TTC549 (cell line): Measurements from ENCODE around the gene CUX1.
"Not testable (repeated sequence)": the region's sequence is repeated elsewhere in the genome, so short reads cannot be mapped to it uniquely, and the experiment has no call there.

Source experiments
- FAIRE-seq: peaks from 2 replicates; lab custom pipeline; 2012; peaks lifted over from hg19 to GRCh38; lab: Jason Lieb, UNC

CUX1 gene

DNA sequence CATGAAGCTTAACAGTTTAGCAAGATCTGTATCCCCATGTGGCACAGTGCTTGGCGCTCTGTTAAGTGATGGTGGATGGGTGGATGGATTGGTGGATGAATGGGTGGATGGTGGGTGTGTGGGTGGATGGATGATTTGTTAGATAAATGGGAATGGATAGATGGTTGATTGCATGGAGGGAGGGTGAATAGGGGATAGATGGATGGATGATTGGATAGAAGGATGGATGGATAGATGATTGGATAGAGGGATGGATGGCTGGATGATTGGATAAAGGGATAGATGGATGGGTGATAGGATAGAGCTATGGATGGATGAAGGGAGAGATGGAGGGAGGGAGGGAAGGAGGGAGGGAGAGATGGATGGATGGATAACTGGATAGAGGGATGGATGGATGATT, 229.7 kb downstream of the CUX1 start:
- no peak for FAIRE-seq

DNA sequence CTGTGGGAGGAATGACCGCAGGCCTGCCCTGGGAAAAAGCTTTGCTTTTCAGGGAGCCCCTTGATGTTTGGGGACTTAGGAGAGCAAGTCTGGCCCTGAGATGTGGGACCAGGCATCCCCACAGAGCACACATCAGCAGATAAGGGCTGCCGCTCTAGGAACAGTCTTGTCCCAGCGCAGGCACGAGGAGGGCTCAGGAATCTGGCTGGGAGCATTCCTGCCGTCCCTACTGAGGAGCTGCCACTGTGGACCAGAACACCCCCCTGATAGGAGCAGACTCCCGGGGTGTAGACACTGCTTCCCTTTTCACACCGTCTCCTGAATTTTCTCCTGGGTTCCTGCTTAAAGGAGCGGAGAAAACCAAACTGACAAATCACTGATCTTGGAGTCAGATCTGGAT, 232.3 kb downstream of the CUX1 start:
- no peak for FAIRE-seq

DNA sequence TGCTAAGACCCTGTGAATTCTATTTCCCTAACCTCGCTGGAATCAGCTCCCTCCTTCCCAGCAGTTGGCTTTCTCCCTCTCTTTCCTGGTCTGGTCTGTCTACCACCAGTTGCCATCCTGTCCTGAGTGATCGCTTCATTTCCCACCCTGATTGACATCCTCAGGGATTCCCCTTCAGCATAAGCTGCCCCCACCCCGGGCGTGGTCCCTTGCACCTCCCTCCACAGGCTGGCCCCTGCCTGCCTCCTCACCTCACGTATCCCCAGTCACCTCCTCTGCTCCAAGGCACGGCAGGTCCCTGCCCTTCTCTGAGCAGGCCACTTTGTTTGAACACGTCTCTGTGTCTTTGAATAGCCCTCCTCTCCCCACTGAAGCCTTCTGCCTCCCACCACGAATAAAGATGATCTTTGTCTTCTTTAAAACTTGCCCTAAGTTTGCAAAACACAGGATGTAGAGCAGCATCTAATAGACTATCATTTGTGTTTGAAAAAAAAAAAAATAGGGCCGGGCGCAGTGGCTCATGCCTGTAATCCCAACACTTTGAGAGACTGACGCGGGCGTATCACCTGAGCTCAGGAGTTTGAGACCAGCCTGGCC, 233.5 kb downstream of the CUX1 start:
- no peak for FAIRE-seq

DNA sequence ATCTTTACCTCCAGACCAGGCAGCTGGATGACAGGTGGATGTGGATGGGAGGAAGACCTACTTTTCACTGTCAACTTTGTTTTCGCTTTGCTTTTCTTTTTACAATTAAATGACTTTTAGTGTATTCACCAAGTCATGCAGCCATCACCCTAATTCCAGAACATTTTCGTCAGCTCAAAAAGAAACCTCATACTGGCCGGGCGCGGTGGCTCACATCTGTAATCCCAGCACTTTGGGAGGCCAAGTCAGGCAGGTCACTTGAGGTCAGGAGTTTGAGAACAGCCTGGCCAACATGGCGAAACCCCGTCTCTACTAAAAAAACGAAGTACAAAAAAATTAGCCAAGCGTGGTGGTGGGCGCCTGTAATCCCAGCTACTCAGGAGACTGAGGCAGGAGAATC, 234.3 kb downstream of the CUX1 start:
- not testable (repeated sequence) for FAIRE-seq

DNA sequence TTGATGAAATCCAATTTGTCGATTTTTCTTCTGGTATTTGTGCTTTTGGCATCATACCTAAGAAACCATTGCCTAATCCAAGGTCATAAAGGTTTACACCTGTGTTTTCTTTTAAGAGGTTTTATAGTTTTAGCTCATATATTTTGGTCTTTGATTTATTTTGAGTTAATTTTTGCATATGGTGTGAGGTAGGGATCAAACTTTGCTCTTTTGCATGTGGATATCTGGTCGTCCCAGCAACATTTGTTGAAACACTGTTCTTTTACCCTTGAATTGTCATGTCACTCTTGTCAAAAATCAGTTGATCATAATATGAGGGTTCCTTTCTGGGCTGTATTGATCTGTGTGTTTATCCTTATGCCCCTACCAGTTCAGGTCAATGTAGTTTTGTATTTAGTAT, 236.7 kb downstream of the CUX1 start:
- FAIRE-seq: no peak

DNA sequence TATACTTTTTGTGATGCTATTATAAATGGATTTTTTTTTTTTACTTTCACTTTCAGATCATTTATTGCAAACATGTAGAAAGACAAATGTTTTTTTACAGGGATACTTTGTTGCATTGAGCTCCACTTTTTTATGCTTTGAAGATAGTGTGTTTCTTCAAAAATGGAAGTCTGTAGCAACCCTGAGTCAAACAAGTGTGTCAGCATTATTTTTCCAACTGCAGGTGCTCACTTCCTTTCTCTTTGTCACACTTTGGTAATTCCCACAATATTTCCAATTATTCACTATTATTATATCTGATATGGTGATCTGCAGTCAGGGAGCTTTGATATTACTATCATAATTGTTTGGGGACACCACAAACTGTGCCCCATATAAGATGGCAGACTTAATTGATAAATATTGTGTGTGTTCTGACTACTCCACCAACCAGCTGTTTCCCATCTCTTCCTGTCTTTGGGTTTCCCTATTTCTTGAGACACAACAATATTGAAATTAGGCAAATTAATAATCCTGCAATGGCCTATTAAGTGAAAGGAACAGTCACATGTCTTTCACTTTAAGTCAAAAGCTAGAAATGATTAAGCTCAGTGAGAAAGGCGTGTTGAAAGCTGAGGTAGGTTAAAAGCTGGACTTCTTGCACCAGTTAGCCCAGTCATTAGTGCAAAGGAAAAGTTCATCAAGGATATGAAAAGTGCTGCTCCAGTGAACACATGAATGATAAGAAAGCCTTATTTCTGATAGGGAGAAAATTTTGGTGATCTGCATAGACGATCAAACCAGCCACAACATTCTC, 238.0 kb downstream of the CUX1 start:
- FAIRE-seq: no peak

DNA sequence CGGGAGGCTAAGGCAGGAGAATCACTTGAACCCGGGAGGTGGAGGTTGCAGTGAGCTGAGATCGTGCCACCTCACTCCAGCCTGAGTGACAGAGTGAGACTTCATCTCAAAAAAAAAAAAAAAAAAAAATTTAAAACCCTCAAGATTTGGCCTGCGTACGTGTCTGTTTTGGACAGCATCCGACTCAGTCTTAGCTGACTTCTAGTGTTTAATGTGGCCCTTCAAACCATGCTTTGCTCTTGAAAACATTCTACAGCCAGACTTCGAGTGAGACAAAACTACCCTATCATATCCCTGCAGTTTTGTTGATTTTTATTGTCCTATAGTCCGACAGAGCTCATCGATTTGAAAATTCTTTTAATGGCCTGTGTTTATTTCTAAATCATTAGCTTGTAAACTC, 242.1 kb downstream of the CUX1 start:
- no peak for FAIRE-seq

DNA sequence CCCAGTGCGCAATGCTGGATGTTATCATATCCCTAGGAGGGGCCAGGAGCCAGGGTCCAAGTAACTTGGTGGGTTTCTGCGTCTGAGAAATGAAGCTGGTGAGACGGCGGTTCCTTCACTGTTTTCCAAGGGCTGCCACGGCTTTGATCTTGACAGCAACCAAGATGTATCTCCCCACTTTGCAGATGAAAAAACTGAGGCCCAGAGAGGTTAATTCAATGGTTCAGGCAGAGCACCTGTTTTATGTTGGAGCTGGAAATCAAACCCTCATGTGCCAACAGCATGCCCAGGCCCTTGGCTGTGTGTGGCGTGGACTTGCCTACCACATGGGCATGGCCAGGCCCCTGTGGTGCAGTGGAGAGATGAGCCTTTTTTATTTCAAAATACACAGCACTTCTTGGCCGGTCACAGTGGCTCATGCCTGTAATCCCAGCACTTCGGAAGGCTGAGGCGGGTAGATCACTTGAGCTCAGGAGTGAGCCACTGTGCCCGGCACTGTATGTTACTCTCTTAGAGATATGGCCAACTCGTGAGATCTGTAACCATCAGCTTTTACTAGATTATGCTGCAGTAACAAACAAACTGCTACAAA, 244.0 kb downstream of the CUX1 start:
- no peak for FAIRE-seq

DNA sequence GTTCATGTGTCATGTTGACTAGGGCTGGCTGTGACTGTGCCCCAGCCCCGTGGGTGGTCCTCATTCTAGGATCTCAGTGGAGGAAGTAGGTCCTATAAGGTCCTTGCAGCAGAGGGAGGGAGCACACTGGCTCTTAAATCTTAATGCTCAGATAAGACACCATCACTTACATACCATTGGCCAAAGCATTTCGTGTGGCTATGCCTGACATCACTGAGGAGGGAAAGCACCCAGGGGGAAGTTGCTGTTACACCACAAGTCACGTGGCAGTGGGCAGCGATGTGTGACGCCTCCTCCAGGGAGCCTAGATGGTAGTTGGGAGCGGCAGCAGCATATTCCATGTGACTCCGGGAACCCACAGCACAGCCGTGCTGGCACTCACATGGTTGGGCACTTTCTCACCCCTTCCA, 244.6 kb downstream of the CUX1 start:
- FAIRE-seq: no peak

DNA sequence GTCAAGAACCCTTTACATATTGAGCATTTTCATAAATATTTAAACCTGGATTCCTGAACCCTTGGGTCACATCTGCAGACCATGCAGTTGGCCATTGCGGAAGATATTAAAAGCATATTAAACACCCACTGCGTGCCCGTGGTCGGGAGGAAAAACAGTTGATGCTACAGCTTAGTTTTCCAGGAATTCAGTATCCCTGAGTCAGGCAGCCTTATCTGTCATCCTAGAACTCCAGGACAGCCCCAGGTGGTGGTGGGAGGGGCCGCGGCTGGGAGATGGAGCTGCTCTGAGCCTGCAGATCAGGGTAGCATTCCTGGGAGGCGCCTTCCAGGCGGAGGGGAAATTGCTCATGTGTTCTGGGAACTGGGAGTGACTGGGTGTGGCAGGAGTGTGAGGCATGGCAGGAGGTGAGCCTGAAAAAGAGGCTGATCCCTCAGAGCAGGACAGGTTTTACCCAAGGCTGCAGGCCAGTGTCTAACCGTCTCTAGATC, 246.3 kb downstream of the CUX1 start:
- FAIRE-seq: no peak

DNA sequence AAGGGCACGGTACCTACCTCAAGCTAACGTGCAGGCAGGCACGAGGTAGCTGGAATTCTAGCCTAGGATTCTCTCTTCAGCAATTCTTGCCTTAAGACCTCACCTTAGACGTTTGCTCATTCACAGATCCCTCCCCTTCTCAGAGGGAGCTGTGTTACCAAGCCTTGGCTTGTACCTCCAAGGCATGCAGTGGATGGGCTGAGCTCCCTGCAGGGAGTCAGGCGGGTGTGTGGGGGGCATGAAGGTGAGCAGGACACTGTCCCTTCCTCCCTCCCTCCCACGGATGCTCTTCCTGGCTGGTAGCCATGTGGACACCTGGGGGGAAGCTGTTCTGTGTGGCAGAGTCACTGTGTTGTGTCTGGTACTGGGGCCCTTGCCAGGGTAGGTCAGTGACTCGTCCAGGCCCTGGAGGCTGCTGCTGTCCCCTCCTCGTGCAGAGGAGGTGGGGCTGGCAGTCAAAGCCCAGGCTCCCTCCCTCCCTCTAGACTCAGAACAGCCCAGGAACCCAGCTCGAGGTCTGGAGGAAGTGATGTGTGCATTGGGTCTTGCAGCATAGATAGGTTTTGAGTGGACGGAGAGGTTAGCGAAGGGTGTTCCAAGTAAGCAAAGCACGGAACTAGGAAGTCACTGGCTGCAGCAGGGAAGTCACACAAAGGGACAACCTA, 247.1 kb downstream of the CUX1 start:
- no peak for FAIRE-seq

DNA sequence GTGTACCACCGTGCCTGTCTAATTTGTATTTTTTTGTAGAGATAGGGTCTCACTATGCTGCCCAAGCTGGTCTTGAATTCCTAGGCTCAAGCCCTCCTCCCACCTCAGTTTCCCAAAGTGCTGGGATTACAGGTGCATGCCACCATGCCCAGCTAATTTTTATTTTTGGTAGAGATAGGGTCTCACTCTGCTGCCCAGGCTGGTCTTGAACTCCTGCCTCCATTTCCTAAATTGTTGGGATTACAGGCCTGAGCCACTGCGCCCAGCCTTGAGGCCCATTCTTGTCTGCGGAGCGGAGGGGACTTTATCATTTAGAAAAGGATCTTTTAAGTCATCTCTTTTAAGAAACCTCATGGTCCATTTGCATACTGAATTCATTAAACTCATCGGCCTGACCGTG, 247.8 kb downstream of the CUX1 start:
- no peak for FAIRE-seq

DNA sequence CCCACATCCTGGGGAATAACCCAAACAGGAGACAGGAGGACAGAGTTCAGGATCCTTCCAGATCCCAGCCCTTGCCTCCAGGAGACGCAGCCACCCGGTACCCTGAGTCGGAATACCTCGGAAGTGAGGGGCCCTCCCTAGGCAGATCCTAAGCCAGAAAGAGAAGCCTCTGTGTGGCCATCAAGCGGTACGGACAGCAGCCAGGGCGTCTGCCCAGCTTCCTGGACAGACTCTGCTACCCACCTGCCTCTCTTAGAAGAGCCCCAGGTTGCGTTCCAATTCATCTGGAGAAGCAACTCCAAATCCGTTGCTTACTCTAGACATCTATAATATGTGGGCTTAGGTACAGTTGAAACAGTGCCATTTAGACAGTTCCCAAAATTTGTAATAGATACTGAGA, 249.1 kb downstream of the CUX1 start:
- no peak for FAIRE-seq

DNA sequence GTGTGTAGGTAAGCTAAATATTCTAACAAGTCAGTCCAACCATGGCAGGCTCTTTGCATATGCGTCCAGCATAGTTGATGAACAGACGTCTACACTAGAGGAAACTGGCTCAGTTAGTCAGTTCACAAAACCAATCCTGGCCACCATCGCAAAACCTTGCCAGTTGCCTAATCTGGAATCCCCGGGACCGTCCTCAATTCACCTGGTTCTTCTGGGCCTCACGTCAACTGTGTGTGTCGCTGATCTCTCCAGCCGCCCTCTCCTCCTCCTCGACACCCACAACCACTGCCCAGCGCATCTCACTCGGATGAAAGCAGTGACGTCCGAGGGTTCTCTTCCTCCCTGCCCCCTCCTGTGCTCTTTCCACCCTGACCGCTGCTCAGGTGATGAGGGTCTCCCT, 251.4 kb downstream of the CUX1 start:
- FAIRE-seq: no peak

DNA sequence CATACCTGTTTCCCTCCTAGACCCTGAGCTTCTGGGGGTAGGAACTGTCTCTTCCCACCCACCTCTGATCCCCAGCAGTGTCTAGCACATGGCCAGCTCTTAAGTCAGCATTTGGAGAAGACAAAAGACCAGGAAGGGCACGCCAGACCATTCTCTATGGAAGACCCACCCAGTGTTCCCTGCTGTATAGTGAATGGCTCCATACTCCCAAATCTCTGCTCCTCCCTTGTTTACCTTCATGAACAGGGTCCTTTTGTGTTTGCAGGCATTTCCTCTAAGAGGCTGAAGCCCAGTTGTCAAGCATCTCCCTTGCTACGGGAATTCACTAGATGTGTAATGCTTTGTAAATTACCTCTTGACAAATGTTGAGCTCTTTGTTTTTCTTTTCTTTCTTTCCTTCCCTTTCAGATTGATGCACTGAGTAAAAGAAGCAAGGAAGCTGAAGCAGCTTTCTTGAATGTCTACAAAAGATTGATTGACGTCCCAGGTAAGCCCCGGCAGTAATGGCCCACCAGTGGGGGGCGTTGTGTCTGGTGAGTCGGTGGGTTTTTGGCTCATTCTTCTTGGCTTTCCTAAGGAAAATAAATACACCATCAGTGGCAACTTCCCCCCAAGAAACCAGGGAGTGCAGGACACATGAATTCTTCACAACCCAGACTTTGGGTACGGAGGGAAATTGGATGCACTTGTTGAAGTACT, 252.7 kb downstream of the CUX1 start:
- no peak for FAIRE-seq

DNA sequence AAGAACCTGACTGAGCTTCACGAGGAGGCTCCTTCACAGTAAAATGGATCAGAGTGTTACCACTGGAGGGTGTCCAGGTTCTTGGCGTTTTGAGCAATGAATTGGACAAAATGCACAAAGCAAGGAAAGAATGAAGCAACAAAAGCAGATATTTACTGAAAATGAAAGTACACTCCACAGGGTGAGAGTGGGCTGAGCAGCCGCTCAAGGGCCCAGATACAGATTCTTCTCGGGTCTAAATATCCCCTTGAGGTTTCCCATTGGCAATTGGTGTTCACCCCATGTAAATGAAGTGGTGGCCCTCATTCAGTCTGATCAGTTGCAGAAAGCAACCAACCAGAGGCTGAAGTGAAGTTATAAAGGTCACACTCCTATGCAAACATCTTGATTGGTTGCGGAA, 254.6 kb downstream of the CUX1 start:
- no peak for FAIRE-seq

DNA sequence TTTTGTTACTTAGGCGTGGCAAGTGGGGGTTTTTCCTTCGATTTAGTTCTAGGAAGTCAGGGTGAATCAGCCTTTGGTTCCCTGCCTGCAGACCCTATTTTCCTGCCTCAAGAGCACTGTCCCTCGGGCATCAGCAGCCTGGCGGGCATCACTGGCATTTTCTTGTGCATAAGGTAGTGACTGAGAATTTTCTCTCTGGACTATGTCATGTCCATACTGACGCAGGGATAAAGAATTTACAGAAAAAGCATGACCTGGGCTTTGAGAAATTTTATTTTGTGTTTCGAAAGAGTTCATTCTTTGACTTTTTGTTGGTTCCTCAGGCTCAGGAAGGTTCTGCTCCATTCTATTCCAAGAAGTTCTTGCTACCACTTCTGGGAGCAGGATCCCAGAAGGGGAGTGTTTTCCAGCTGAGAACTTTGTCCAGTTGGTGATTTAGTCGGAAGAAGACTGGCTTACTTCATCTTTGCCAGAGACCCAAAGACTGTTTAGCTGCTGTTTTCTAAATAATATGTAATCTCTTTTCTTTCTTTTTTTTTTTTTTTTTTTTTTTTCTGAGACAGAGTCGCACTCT, 255.3 kb downstream of the CUX1 start:
- no peak for FAIRE-seq

DNA sequence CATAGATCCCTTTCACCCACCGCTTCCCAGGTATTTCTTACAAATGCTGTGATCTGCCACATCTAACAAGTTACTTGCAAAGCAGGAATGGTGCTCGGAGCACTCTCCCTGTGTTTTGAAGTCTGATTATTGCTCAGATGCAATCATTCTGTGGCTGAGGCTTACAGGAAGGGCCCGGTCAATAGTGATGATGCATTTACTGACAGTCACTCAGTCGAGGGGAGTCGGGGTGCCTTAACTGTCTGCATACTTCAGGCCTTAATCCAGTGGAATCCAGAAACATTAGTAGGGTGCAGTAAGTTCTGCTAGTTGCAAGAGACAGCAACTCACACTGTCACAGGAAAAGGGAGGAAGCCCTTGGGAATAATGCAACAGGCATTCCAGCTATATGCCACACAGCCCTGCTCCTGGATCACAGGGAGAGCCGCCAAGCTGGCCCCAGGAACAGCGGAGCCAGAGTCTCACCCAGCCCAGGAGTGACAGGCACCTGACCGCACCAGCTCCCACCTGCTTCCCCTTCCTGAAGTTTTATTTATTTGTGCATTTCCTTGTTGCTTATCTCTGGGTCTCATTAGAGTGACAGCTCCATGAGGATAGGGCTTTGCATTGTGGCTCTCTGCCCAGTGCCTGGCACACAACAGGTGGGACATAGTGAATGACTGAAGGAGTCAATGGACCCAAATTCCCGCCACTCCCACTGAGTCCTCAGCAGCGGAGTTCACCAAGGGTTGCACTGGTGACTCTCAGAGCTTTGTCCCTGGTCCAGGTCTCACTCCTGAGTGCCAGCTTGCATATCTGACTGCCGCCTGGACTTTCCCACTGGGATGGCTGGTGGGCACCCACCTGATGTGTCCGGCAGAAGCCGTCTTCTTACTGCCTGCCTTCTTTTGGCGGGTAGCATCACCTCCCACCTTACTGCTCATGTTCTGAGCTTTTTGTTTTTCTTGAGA, 256.8 kb downstream of the CUX1 start:
- no peak for FAIRE-seq

DNA sequence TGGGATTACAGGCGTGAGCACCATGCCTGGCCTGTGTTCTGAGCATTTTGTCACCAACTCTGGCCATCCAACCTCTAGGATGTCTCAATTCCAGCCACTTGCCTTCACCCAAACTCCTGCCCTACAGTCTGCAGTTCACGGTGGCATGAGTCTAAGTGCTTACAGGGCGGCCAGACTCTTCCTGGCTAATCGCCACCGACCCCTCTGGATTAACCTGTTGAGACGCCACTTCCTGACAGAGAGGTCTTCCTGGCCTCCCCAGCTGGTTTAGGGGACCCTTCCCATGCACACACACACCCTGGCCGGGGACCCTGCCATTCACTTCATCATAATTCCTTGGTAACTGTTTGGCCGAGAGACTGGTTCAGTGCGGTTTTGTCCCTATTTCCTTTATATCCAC, 257.7 kb downstream of the CUX1 start:
- FAIRE-seq: no peak

DNA sequence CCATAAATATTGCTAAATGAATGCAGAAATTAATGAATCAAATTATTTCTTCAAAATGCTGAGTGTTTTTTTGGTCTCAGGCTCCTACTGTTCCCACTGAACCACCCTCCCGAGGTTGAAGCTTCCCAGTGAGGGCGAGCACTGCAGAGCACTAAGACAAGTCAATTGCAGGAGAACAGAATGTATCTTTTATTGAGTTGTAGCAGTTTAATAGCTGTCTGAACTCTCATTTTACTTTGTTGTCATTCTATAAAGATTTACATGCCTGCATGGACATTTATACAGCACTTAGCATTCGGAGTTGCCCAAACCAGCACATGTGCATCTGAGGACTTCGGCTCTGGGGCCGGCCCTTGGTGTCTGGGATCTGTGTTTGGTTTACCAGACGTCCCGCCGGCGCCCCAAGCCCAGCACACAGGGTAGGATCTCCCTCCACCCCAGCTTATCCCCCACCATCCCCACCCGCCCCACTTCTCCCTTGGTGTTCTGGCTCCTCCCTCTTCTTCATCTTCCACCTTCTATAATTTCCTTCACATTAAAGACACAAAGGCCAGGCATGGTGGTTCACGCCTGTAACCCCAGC, 258.2 kb downstream of the CUX1 start:
- no peak for FAIRE-seq

DNA sequence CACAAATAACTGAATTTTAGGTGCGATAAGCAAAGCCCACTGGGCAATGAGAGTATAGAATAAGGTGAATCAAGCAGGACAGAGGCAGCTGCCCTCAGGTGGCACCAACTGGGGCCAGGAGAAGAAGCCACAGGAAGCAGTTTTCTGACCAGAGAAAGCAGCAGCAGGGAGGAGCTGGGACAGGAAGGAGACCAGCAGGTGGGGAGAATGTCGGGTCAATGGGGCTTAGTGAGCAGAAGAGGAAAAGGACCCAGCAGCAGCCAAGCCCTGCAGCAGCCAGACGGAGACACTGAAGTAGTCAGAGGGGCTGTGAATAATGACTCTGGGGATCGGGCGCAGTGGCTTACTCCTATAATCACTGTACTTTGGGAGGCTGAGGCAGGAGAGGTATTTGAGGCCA, 259.7 kb downstream of the CUX1 start:
- no peak for FAIRE-seq
